HL-60/S4 treated with retinoic acid at 250 ng/mL for 4 days and 3 days (cell line): Measurements from ENCODE around the gene HTR7.

ENCODE experiments used
- in situ Hi-C: fragments of 300-500 bp; cut with MboI; formaldehyde crosslinking; loops from 2 replicates; pipeline ENCODE4 v1.7.0; 2022; ENCODE audit warnings: low sequenced_read_pairs

Gene HTR7

DNA sequence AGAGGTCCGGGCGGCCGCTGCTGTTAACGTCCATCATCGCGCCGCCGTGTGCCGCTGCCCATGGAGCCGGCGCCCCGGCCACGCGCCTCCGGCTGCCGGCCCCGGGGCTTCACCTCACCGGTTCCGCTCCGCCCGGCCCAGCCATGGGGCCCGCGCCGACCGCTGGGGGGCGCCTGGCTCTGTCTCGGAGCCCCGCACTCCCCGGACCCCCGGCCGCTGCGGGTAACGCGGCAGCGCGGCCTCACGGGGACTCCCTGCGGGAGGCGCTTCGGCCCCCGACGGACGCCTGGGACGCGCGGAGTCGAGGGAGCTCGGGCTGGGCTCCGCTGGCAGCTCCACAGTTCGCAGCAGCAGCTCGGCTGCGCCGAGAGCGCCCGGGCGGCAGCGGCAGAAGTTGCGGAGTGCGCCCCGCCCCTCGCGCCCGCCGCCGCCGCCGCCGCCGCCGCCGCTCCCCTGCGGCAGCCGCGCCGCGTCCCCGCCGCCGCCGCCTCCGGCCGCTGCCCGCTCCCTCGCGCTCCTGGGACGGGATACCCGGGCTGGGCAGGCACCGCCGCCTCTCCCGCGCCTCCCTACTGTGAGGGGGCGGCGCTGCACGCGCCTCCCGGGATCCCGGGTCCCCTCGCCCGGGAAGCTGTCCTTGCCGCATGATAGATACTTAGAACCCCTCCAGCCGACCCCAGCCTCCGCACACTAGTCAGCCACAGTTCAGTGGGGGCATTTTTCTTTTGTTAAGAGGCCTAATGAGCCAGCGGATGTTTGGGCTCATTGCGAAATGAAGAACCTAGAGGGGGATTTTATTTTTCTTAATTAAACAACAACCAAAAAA lies at the start of gene HTR7:
Gene HTR7 (minus strand): TSS at position 405 of the 826 bp plus-strand sequence. CDS start 368 bp downstream, at position 37.
- in situ Hi-C loops, result no loop called here

DNA sequence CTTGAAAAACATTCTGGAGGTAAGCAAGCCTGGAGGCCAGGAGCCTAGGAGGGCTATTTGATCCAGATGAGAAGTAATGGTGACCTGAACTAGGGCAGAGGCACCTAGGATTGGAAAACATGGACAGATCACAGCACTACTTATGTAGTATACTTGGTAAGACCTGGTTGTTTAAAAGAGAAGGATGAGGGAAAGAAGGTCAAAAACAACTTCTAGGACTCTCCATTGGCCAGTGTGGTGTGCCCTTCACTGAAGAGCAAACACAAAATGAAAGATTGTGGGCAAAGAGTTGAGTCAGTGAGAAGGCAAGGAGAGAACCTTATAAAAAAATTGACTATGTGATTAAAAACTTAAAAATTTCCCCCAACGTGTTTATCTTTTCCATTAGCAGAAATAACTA lies 48.8 kb upstream of the HTR7 start:
- in situ Hi-C loops, result no loop called here

DNA sequence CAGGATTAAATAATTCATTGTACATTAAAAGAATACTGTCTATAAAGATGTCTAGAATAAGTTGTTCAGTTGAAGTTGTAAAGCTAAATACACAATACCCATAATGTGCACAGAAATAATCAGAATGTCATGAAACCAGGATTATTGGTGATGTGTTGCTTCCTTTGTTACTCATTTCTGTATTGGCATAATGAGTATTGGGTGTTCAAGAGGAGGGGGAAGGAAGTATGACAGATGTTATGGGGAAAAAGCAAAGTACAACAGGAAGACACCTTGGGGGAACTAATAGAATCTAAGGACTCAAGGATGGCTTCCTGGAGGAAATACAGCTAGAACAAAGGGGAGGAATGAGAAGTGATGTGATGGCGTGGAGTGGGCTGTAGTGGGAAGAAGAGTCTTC lies 48.1 kb upstream of the HTR7 start:
- in situ Hi-C loops, result no loop called here

DNA sequence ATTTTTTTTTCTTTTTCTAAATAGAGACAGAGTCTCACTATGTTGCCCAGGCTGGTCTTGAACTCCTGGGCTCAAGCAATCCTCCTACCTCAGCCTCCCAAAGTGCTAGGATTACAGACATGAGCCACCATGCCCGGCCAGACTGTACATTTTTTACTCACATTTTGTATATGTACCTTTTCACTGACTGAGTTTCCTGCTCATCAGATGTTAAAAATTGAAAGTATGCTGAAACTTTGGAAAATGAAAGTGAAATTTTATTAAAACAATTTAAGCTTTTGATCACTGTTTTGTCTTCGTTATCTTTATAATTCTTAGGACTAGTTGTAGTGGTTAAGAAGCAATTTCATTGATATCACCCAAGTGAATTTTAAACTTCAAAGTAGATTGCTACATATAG lies 39.1 kb upstream of the HTR7 start:
- in situ Hi-C loops, result loop anchor here (25.0 kb wide), 1 partner anchor 340 kb away; no protein-coding TSS in a partner anchor

DNA sequence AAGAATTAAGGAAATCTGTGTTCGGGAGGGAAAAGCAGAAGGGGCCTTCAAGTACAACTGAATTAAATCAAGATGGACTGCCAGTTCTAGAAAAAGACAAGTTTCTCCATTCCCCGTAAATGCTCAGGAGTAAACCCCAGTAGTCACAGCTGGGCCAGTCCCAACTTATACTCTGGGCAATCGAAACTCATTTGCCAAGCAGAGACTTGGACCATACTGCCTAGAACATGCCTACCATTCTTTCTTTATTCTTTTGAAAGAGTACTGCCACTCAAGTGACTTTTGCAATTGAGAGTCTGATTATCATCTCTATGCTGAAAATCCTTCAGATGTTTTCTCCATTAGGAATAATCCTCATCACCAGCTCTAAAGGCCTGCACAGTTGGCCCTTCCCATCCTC lies 35.4 kb upstream of the HTR7 start:
- in situ Hi-C loops, result loop anchor here (25.0 kb wide), 1 partner anchor 344 kb away; no protein-coding TSS in a partner anchor

DNA sequence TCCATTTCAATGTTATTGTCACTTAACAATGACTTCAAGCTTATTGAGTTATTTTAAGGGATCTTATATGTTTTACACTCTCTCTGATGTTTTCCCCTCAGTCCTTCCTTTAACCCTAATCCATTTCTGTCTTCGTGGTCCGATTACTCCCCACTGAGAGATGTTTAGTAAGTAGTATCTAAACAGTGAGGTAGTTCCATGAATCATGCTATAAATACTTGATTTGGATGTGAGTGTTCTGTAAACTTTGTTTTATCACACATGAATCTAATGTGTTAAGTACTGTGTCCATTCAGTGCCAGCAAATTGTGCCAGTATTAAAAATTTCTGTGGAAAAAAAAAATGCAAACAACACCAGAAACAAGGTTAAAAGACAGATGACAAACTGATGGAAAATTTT lies 32.5 kb upstream of the HTR7 start:
- in situ Hi-C loops, result loop anchor here (25.0 kb wide), 1 partner anchor 347 kb away; no protein-coding TSS in a partner anchor

DNA sequence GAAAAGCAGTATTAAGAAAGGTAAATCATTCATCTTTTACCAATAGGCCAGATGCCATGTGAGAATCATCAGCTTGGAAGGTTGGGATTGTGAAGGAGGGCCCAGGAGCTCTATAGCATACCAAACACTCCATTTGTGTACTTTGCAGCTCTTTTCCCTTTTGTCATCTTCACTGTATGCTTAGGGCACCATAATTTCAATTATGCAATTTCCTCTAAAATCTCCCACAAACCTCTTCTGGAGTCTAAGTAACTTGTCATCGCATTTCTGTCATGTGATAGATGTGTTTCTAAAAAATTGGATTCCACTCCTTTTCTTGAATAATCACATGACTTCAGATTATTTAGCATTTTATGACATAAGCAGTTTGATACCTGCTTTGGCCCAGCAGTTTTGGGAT lies 31.8 kb upstream of the HTR7 start:
- in situ Hi-C loops, result loop anchor here (25.0 kb wide), 1 partner anchor 348 kb away; no protein-coding TSS in a partner anchor

DNA sequence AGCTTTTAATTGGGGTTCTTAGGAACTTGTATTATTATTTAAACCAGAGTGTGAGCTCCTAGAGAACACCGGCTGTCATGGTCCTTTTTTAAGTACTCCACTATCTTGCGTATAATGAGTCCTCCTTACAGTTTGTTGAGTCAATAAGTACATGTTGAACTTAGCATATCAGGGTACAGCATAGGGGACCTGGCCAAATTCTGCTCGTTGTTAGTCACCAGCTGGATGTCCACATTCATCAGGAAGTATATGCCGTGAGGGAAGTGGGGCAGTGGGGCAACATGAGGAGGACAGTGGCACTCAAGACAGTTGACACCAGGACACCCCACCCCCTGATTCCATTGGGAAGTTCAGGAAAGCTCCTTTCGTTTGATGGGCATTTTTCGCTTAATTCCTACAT lies 30.5 kb upstream of the HTR7 start:
- in situ Hi-C loops, result loop anchor here (25.0 kb wide), 1 partner anchor 349 kb away; no protein-coding TSS in a partner anchor

DNA sequence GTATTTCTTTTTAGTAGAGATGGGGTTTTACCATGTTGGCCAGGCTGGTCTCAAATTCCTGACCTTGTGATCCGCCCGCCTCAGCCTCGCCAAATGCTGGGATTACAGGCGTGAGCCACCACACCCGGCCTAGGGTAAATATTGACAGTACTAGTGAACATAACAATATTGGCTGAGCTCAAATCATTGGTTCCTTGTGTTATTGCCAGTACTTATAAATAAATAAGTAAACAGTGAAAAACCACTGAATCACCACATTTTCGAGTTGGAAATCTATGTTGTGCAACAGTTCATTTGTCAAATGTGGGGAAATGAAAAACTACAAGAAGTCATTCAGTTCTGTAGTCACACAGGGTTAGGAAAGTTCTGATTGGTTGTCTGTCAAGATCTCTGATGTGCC lies 29.7 kb upstream of the HTR7 start:
- in situ Hi-C loops, result loop anchor here (25.0 kb wide), 1 partner anchor 350 kb away; no protein-coding TSS in a partner anchor

DNA sequence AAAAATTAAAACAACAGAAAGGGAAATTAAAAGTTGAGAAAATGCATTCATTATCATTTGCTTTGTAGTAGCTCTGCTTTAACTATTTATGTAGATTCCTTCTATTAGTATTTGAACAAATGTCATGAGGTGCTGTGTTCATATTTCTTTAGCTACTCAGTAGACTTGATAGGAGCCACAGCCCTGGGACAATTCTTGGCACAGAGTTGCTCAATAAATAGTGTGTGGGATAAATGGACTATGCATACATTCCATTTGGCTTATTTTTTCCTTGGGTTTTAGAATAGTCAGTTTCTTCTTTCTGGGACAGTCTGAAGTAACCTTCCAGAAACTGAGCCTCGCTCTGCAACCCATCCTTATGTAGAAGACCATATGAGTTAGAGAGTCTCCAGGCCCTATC lies 27.3 kb upstream of the HTR7 start:
- in situ Hi-C loops, result loop anchor here (25.0 kb wide), 1 partner anchor 352 kb away; no protein-coding TSS in a partner anchor

DNA sequence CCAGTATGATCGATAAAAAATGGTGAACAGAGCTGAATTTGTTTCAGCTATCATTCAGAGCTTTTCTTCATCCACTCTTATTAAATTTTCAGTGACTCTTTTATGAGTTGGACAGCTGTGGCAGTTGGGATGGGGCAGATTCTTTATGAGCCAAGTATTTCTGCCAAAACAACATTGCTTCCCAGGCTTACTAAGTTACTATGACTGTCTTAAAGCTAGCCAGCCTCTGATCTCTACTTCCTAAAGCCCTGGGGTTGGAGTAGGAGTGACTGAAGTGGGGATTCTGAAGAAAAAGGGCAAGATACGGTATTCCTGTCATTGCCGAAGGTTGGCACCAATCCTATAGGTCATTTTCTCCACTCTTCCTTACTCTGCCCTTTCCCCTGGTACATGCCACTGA lies 26.6 kb upstream of the HTR7 start:
- in situ Hi-C loops, result loop anchor here (25.0 kb wide), 1 partner anchor 353 kb away; no protein-coding TSS in a partner anchor

DNA sequence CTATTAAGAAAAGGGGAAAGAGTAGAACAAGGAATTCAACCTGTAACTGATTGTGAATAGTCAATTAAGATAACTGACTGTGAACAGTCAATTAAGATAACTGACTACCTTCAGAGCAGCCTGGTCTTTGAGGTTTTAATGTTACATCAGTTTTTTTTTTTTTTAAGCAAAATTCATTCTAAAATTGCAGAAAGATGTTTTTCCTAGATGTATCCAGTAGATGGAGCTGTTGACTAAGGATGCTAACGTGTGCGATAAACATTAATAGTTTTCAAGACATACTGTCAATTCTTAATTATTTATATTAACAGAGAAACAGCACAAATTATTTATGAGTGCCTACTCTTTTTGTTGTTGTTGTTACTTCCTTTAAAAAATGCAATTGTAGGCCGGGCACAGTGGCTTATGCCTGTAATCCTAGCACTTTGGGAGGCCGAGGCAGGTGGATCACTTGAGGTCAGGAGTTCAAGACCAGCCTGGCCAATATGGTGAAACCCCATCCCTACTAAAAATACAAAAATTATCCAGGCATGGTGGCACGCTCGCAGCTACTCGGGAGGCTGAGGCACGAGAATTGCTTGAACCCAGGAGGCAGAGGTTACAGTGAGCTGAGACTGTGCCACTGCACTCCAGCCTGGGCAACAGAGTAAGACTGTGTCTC lies 22.4 kb upstream of the HTR7 start:
- in situ Hi-C loops, result loop anchor here (25.0 kb wide), 1 partner anchor 357 kb away; no protein-coding TSS in a partner anchor

DNA sequence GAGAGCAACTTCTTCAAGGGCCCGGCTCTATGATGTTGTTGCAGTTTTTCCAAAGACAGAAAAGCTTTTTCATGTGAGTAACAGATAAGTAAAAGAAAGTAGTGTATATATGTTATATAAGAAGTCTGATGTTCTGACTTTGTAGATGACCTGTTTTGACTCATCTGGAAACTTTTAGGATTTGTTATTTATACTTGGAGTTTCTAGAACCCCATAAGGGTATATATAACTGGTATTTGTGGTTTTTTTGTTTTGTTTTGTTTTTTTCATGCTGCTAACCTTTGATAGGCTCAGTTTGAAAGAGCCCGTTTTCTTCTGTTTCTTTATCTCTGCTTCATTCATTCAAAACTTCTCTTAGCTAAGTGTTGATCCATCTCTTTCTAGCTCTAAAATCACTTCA lies 21.2 kb upstream of the HTR7 start:
- in situ Hi-C loops, result loop anchor here (25.0 kb wide), 1 partner anchor 358 kb away; no protein-coding TSS in a partner anchor

DNA sequence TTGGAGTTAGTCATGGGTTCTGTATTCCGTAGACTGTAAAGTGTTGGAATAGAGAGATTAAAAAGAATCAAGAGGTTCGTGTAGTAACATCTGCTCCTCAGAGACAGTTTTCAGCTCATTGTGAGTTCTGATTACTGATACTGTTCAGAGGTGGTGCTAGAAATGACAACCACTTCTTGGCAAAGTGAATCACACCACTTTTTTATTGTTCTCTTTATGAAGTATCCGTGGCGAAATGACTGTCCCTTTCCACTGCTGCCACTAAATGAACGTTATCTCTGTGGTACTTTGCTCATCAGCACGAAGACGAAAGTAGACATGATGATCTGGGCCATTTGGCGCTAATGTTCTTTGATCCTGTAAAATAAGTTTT lies 14.8 kb upstream of the HTR7 start:
- in situ Hi-C loops, result no loop called here

DNA sequence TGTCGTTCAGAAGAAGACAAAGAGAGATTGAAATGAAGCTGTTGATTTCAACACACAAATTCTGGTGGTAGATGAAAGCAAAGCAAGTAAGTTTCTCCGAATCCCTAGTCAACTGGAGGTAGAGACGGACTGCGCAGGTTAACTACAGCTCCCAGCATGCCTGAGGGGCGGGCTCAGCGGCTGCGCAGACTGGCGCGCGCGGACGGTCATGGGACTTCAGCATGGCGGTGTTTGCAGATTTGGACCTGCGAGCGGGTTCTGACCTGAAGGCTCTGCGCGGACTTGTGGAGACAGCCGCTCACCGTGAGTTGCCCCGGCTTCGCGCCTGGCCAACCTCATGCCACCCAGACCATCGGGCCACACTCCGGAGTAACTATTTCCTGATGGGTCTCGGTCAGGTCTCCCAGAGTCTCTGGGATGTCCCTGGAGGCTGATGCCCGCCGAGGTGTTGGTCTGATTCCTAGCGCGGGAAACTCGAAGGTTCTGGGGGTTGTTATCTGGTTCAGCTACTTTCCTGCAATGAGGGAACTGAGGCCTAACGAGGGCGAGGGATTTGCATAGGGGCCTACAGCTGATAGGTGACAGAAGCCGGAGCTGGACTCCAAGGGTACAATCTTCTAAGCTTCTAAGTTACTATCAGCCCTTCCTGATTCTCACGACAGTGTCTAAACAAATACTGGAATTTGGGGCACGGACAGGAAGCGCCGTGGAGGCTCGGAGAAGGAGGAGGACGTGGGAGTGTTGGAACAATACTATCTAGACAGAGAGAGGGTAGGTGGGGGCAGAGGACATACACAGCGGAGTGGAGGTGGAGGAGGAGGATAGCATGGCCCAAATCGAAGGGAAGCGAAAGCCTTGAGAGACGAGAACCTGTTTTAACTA lies 14.2 kb upstream of the HTR7 start, which contains the start of gene RPP30:
Gene RPP30 (plus strand): TSS at position 209 of the 882 bp plus-strand sequence. CDS start 13 bp downstream, at position 222.
- in situ Hi-C loops, result no loop called here

DNA sequence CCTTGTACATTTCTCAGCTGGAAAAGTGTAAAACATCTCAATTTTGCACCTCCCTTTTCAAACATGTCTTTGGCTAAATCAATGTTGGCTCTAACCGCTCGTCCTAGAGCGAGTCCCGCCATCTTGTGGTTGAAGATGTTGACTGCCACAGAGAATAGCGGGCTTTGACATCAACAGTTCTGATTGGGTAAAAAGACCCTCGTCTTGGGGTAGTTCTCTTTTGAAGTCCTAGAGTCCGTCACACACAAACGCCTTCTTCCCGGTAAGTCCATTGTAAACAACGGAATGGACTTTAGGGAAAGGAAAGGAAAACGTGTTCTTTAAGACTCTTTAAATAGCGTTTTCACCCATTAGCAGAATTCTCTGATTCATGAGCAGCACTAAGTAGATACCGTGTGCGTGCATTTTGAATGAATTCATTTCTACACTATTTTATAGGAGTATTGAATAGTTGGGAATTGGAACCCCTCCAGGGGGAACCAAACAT lies 13.5 kb upstream of the HTR7 start:
- in situ Hi-C loops, result no loop called here

DNA sequence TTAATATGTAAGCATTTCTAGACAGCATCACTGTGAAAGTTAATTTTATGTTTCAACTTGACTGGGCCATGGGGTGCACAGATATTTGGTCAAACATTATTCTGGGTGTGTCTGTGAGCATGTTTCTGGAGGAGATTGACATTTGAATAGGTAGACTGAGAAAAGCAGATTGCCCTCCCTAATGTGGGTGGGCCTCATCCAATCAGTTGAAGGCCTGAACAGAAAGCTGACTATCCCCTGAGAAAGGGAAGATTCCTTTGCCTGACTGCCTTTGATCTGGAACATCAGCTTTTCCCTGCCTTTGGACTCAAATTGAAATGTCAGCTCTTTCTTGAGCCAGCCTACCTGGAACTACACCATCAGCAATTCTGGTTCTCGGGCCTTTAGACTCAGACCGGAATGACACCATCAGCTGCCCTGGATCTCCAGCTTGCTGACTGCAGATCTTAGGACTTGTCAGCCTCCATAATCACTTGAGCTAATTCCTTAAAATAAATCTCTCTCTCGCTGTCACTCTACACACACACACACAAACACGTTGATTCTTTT lies 8.3 kb upstream of the HTR7 start:
- in situ Hi-C loops, result no loop called here

DNA sequence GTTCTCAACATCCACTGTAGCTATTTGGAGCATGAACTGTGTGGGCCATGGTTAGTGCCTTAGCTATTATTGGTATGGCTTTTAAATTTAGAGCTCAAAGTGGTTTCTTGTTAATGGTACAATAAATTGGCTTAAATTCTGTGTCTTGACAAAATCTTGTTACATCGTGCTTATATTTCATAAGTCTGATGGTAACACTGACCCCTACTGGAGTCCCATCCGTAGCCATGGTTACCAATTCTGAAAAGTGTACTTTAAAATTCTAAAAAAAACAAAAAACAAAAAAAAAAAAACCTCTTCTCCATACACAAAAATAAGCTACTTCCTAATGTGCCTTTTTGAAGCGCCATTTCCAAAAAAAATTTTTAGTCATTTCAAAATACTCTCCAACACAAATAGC lies 7.6 kb upstream of the HTR7 start:
- in situ Hi-C loops, result no loop called here

DNA sequence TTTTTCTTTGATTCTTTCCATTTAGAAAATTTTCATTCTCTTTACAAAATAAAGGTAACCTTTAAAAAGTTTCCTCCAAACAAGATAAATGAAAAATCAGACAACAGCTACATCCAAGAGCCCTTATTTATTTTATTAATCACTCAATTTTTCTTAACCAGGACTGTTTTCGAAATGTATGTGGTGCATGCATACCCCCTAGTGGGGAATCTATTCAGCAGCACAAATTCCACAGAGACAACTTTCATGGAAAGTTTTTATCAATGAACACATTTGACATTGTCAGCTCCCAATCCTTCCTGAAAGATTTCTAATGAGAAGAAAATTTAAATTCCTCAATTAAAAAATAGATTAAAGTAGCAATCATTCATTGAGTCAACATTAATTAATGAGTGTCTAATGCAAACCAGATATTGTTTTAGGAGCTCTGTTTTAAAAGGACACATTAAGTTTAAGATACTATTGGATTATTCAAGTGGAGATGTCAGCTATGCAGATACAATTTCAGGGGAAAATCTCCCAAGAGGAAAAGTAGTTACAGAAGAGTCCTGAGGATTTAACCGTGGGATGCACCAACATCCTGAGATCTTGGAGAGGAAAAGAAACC lies 5.2 kb upstream of the HTR7 start:
- in situ Hi-C loops, result no loop called here

DNA sequence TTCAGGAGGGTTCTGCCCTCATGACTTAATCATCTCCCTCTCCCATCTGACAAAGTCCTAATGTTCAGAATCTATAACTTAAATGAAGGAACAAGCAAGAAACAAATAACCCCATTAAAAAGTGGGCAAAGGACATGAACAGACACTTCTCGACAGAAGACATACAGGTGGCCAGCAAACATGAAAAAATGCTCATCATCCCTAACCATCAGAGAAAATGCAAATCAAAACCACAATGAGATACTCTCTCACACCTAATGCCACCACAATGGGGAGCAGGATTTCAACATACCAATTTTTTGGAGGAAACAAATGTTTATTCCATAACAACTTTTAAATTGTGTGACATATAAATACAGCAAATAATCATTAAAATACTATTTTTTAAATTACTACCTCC lies 3.0 kb upstream of the HTR7 start:
- in situ Hi-C loops, result no loop called here
